GM21390 (cell line): Measurements from ENCODE around the gene CEP250.
"Not testable (repeated sequence)": the region's sequence is repeated elsewhere in the genome, so short reads cannot be mapped to it uniquely, and the experiment has no call there.

ENCODE experiments used
- ATAC-seq: cut with Tn5 transposase; IDR thresholded peaks from one replicate; pipeline ENCODE4 v1.9.1; 2021; ENCODE audit not compliant: unreplicated experiment

Gene CEP250

GRCh38 chr20:35454881-35455609, at the start of gene CEP250:
Gene CEP250, plus strand, starts transcription at chr20:35455598. Its CDS starts 6,770 bp downstream, at chr20:35462368.
- peak; percentile 94 for ATAC-seq

- ATAC-seq: no peak
Measured at GRCh38 chr20:35405775-35406174, 49.6 kb upstream of the CEP250 start.

GRCh38 chr20:35408270-35408669, 47.1 kb upstream of the CEP250 start:
- no peak for ATAC-seq

GRCh38 chr20:35409542-35409941, 45.9 kb upstream of the CEP250 start:
- ATAC-seq: no peak

- ATAC-seq: no peak
Measured at GRCh38 chr20:35410613-35411012, 44.8 kb upstream of the CEP250 start.

DNA sequence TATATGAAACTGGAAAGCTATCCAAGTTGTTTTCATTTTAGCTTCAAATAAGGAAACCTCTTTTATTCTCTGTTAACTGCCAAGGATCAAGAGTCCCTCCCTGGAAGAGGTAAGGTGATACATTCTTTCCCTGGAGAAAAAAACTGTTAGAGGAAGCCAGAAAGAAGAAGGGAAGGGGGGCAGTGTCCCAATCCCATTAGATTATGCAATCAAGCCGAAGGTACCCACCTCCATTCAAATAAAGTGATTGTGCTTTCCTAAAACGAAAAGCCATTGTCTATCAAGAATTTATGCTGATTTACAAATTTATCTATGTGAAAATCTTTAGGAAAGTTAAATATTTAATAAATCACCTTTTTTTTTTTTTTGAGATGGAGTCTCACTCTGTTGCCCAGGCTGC, 34.1 kb upstream of the CEP250 start:
- ATAC-seq: no peak

DNA sequence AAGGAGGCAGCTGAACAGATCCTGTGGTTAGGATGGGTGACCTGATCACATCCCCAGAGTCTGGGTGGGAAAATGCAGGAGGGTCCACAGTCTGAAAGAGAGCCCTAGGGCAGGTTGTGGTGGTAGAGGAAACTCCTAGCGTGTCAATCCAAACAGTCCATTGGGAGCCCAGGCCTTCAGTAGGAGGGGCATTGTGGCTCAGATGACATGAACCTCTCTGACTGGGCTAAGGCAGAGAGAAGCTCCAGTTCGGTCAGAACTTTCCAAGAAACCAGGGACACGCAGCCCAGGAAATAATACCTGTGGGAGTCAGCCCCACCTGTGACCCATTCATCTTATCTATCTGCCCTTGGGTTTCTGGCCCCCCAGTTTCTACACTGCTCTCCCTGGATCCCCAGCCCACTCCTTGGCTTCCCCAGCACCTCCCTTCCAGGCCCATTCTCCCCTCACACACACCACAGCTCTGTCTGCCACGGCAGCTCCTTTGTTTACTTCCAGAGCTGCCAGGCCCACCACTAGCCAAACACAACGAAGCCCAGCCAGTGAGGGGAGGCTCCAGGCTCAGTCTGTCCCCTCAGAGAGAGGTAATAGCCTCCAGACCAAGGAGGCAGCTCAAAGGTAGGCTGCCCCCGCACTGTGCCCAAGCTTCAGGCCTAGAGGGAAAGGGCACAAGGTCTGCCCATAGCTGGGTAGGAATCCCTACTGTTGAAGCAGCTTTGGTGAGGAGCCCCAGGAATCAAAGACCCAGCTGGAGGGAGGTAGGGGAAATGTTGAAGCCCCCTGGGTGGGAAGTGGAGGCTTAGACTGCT, 23.6 kb upstream of the CEP250 start:
- ATAC-seq: no peak

- ATAC-seq: no peak
Measured at GRCh38 chr20:35432430-35432735, 23.0 kb upstream of the CEP250 start.

- ATAC-seq: no peak
Measured at GRCh38 chr20:35433337-35433736, 22.1 kb upstream of the CEP250 start.

GRCh38 chr20:35434085-35435005, 21.1 kb upstream of the CEP250 start:
- ATAC-seq: no peak

GRCh38 chr20:35436177-35436573, 19.2 kb upstream of the CEP250 start:
- no peak for ATAC-seq

GRCh38 chr20:35437599-35437998, 17.8 kb upstream of the CEP250 start:
- no peak for ATAC-seq

DNA sequence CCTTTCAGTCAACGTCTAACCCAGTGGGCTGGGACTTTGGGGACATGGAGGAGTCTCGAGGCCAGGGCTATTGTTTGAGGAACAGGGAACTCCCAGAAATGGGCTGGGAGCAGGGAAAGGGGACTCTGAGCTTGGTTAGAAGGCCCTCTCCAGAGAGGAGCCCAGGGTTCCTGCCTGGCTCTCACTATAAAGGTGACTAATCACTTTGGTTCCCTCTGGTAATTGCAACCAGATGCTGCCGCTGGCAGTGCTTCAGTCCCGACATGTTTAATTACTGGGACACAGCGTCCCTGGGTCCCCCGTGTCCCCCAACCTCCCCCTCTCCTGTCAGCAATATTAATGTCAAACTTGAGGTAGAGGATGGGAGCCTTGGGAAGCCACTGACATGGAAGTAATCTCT, 12.4 kb upstream of the CEP250 start:
- ATAC-seq: no peak

DNA sequence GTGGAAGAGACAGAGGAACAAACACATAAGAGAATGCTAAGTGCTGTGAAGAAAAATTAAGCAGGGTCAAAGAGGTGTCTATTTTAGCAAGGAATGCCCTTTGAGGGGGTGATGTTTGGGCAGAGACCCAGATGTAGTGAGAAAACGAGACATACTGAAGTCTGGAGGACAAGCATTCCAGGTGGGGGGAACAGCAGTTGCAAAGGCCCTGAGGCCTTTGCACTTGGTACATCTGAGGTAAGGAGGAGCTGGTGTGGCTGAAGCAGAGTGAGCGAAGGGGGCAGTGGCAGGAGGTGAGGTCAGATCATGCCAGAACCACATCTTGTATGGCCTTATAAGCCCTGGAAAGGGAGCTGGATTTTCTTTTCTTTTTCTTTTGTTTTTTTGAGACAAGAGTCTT, 11.2 kb upstream of the CEP250 start:
- no peak for ATAC-seq

GRCh38 chr20:35446356-35447078, 8.9 kb upstream of the CEP250 start:
- no peak for ATAC-seq

DNA sequence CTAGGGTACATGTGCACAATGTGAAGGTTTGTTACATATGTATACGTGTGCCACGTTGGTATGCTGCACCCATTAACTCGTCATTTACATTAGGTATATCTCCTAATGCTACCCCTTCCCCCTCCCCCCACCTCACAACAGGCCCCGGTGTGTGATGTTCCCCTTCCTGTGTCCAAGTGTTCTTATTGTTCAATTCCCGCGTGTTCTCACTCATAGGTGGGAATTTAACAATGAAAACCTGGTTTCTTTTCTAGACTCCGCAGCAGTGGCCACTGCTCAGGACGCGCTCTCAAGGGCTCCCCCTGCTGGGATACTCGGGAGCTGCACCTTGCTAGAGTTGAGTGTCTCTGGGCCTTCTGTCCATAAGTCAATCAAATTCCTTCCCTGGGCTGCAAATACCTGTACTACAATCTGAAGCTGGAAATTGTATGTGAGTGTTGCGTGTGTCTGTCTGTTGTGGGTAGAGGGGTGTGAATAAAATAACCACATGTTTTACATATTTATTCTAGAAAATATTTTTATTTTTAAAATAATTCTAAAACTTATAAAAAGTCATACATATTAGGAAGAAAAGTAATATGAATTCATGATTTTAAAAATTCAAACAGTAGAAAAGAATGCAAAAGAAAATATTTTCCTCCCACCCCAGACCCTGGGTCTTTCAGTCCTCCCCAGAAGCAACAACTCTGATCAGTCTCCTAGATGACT, 8.2 kb upstream of the CEP250 start:
- no peak for ATAC-seq

- ATAC-seq: no peak
Measured at GRCh38 chr20:35448788-35449373, 6.5 kb upstream of the CEP250 start.

DNA sequence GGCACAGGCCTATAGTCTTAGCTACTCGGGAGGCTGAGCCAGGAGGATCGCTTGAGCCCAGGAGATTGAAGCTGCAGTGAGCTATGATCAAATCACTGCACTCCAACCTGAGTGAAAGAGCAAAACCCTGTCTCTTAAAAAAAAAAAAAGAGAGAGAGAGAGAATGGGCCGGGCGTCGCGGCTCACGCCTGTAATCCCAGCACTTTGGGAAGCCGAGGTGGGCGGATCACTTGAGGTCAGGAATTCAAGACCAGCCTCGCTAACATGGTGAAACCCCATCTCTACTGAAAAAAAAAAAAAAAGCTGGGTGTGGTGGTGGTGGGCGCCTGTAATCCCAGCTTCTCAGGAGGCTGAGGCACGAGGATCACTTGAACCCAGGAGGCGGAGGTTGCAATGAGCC, 5.5 kb upstream of the CEP250 start:
- ATAC-seq: not testable (repeated sequence)

DNA sequence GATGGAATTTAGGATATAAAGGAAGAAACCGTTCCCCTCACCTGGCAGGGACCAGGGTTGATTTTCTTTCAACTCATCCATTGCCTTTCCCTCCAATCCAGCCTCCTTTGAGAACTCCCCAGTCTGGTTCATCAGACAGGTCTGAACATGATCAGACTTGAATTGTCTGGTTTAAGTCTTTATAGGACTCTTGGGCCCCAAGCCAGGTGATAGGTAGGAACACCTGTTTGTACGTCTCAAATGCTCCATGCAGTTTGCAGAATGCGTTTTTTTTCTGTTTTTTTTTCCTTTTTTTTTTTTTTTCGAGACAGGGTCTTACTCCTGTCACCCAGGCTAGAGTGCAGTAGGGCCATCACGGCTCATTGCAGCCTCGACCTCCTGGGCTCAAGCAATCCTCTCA, 4.1 kb upstream of the CEP250 start:
- no peak for ATAC-seq

- ATAC-seq: no peak
Measured at GRCh38 chr20:35453647-35454046, 1.8 kb upstream of the CEP250 start.
